Gastroesophageal sphincter (tissue), 3 donors: Measurements from ENCODE around the gene GMPR.

Experiments used
- CTCF ChIP-seq, 4 experiments: fragments of 200-600 bp in 2 of 4; fragments of 450-650 bp in 2 of 4; sonication (generic) in 1 of 4; IDR thresholded peaks; one replicate each; pipeline ENCODE4 v1.5.1; 2017 to 2019; ENCODE audit warnings: antibody characterized with exemption in 4 of 4, mild to moderate bottlenecking in 2 of 4, moderate library complexity in 2 of 4
- EP300 ChIP-seq: sonication (generic); formaldehyde crosslinking; IDR thresholded peaks from one replicate; pipeline ENCODE4 v1.6.1; 2017; ENCODE audit warnings: antibody characterized with exemption, mild to moderate bottlenecking
- POLR2A ChIP-seq, 2 donors: fragments of 450-650 bp; IDR thresholded peaks; one replicate each; pipeline ENCODE4 v1.6.1; 2017; ENCODE audit warnings: antibody characterized with exemption in 2 of 2, mild to moderate bottlenecking in 2 of 2, moderate library complexity in 1 of 2
- POLR2AphosphoS5 ChIP-seq: sonication (generic); formaldehyde crosslinking; IDR thresholded peaks from one replicate; pipeline ENCODE4 v1.6.1; 2017; ENCODE audit warnings: antibody characterized with exemption

- no peak for TF ChIP-seq CTCF (IDR thresholded peaks at IDR 0.05)
- TF ChIP-seq POLR2A (IDR thresholded peaks at IDR 0.05) = no peak
- no peak for TF ChIP-seq EP300
- TF ChIP-seq POLR2AphosphoS5 = no peak
Observed at GRCh38 chr6:16302721-16303552, 64.5 kb downstream of the GMPR start.
